HEK293 (cell line): ENCODE data around the gene TXNDC15.

ENCODE experiments used
- MZF1 ChIP-seq: fragments of 450-650 bp; formaldehyde crosslinking; IDR thresholded peaks from 2 replicates; pipeline ENCODE4 v1.5.1; 2017; ENCODE audit warnings: missing biosample characterization, missing genetic modification characterization, borderline replicate concordance
- SALL2 ChIP-seq: fragments of 450-650 bp; formaldehyde crosslinking; IDR thresholded peaks from 2 replicates; pipeline ENCODE4 v1.5.0; 2017; ENCODE audit warnings: missing biosample characterization, mild to moderate bottlenecking, missing genetic modification characterization, borderline replicate concordance
- SETDB1 ChIP-seq: IDR thresholded peaks from one replicate; pipeline ENCODE4 v1.6.1; 2017; ENCODE audit warnings: mild to moderate bottlenecking, low read length, moderate library complexity, mixed read lengths; ENCODE audit not compliant: insufficient read length
- TCF7L2 ChIP-seq: IDR thresholded peaks from 2 replicates; pipeline ENCODE4 v1.6.1; 2011; ENCODE audit warnings: low read depth, mild to moderate bottlenecking, inconsistent platforms, low read length, moderate library complexity, borderline replicate concordance
- ZNF16 ChIP-seq: fragments of 450-650 bp; formaldehyde crosslinking; IDR thresholded peaks from 2 replicates; pipeline ENCODE4 v1.5.1; 2016; ENCODE audit warnings: low read depth, missing biosample characterization, missing genetic modification characterization
- ZNF174 ChIP-seq: fragments of 450-650 bp; formaldehyde crosslinking; IDR thresholded peaks from 2 replicates; pipeline ENCODE4 v1.5.0; 2017; ENCODE audit warnings: missing biosample characterization, mild to moderate bottlenecking, missing genetic modification characterization
- ZNF24 ChIP-seq: fragments of 450-650 bp; formaldehyde crosslinking; IDR thresholded peaks from 2 replicates; pipeline ENCODE4 v1.5.1; 2016; ENCODE audit warnings: missing biosample characterization, missing genetic modification characterization
- ZNF423 ChIP-seq: fragments of 450-650 bp; formaldehyde crosslinking; IDR thresholded peaks from 2 replicates; pipeline ENCODE4 v1.5.1; 2016; ENCODE audit warnings: missing biosample characterization, missing genetic modification characterization
- ZNF48 ChIP-seq: fragments of 450-650 bp; formaldehyde crosslinking; IDR thresholded peaks from 2 replicates; pipeline ENCODE4 v1.5.1; 2016; ENCODE audit warnings: missing biosample characterization, missing genetic modification characterization
- ZNF514 ChIP-seq: fragments of 450-650 bp; formaldehyde crosslinking; IDR thresholded peaks from 2 replicates; pipeline ENCODE4 v1.5.1; 2016; ENCODE audit warnings: missing biosample characterization, missing genetic modification characterization
- ZNF747 ChIP-seq: fragments of 450-650 bp; formaldehyde crosslinking; IDR thresholded peaks from 2 replicates; pipeline ENCODE4 v1.5.1; 2016; ENCODE audit warnings: missing biosample characterization, missing genetic modification characterization
- ZNF768 ChIP-seq: fragments of 450-650 bp; formaldehyde crosslinking; IDR thresholded peaks from 2 replicates; pipeline ENCODE4 v1.5.1; 2018; ENCODE audit warnings: missing biosample characterization, mild to moderate bottlenecking, missing genetic modification characterization
- TF ChIP-seq, protein P1 (sequence below): fragments of 450-650 bp; formaldehyde crosslinking; IDR thresholded peaks from 2 replicates; pipeline ENCODE4 v1.5.1; 2016; ENCODE audit warnings: missing biosample characterization, missing genetic modification characterization
- TF ChIP-seq, protein P2 (sequence below): fragments of 450-650 bp; formaldehyde crosslinking; conservative IDR thresholded peaks from 2 replicates; pipeline ENCODE4 v1.5.1; 2016; ENCODE audit warnings: low read depth, missing biosample characterization, missing genetic modification characterization

DNA sequence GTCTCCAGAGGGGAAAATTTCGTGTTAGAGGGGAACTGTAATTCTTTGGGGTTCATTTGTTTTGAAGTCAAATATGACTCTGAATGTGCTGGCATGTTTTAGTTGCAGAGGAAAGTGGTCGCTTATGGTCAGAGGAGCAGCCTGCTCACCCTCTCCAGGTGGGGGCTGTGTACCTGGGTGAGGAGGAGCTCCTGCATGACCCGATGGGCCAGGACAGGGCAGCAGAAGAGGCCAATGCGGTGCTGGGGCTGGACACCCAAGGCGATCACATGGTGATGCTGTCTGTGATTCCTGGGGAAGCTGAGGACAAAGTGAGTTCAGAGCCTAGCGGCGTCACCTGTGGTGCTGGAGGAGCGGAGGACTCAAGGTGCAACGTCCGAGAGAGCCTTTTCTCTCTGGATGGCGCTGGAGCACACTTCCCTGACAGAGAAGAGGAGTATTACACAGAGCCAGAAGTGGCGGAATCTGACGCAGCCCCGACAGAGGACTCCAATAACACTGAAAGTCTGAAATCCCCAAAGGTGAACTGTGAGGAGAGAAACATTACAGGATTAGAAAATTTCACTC, 13.5 kb downstream of the TXNDC15 start:
- TF ChIP-seq, protein P1, sequence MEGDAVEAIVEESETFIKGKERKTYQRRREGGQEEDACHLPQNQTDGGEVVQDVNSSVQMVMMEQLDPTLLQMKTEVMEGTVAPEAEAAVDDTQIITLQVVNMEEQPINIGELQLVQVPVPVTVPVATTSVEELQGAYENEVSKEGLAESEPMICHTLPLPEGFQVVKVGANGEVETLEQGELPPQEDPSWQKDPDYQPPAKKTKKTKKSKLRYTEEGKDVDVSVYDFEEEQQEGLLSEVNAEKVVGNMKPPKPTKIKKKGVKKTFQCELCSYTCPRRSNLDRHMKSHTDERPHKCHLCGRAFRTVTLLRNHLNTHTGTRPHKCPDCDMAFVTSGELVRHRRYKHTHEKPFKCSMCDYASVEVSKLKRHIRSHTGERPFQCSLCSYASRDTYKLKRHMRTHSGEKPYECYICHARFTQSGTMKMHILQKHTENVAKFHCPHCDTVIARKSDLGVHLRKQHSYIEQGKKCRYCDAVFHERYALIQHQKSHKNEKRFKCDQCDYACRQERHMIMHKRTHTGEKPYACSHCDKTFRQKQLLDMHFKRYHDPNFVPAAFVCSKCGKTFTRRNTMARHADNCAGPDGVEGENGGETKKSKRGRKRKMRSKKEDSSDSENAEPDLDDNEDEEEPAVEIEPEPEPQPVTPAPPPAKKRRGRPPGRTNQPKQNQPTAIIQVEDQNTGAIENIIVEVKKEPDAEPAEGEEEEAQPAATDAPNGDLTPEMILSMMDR (tag by site-specific recombination), result no peak
- TF ChIP-seq ZNF16 (tag by site-specific recombination) (no peak), MZF1 (tag by site-specific recombination) (no peak), ZNF423 (no peak), ZNF768 (tag by site-specific recombination) (no peak), ZNF48 (tag by site-specific recombination) (no peak), SALL2 (tag by site-specific recombination) (no peak), ZNF174 (tag by site-specific recombination) (no peak), ZNF514 (tag by site-specific recombination) (no peak), ZNF24 (tag by site-specific recombination) (no peak), TCF7L2 (no peak), ZNF747 (tag by site-specific recombination) (no peak), SETDB1 (no peak)
- TF ChIP-seq, protein P2, sequence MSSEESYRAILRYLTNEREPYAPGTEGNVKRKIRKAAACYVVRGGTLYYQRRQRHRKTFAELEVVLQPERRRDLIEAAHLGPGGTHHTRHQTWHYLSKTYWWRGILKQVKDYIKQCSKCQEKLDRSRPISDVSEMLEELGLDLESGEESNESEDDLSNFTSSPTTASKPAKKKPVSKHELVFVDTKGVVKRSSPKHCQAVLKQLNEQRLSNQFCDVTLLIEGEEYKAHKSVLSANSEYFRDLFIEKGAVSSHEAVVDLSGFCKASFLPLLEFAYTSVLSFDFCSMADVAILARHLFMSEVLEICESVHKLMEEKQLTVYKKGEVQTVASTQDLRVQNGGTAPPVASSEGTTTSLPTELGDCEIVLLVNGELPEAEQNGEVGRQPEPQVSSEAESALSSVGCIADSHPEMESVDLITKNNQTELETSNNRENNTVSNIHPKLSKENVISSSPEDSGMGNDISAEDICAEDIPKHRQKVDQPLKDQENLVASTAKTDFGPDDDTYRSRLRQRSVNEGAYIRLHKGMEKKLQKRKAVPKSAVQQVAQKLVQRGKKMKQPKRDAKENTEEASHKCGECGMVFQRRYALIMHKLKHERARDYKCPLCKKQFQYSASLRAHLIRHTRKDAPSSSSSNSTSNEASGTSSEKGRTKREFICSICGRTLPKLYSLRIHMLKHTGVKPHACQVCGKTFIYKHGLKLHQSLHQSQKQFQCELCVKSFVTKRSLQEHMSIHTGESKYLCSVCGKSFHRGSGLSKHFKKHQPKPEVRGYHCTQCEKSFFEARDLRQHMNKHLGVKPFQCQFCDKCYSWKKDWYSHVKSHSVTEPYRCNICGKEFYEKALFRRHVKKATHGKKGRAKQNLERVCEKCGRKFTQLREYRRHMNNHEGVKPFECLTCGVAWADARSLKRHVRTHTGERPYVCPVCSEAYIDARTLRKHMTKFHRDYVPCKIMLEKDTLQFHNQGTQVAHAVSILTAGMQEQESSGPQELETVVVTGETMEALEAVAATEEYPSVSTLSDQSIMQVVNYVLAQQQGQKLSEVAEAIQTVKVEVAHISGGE (tag by site-specific recombination), result no peak
